Mesenchymal stem cell (in vitro differentiated cells and primary cell): Measurements from ENCODE around the gene PDCD1LG2.

Experiments
- DNase-seq: peaks from one replicate; pipeline ENCODE4 v3.0.0-alpha.2; 2013
- H2AFZ ChIP-seq: one replicate; pipeline ENCODE4 v1.6.1; 2013; ENCODE audit warnings: low read depth, mild to moderate bottlenecking, control low read depth, inconsistent platforms, low read length, moderate library complexity
- H2AK5ac ChIP-seq: 2 replicates; pipeline ENCODE4 v1.6.1; 2013; ENCODE audit warnings: low read length, moderate library complexity, mild to moderate bottlenecking, inconsistent platforms; ENCODE audit not compliant: severe bottlenecking
- H2BK120ac ChIP-seq: one replicate; pipeline ENCODE4 v1.6.1; 2013; ENCODE audit warnings: low read depth, mild to moderate bottlenecking, inconsistent platforms, low read length, moderate library complexity
- H2BK12ac ChIP-seq, 2 experiments: one replicate each; pipeline ENCODE4 v1.6.1; 2013; ENCODE audit warnings: inconsistent platforms in 2 of 2, low read length in 2 of 2, mild to moderate bottlenecking in 2 of 2, moderate library complexity in 2 of 2, control low read depth in 1 of 2
- H2BK15ac ChIP-seq: one replicate; pipeline ENCODE4 v1.6.1; 2013; ENCODE audit warnings: mild to moderate bottlenecking, low read depth, inconsistent platforms; ENCODE audit not compliant: poor library complexity, severe bottlenecking
- H2BK5ac ChIP-seq: 2 replicates; pipeline ENCODE4 v1.6.1; 2013; ENCODE audit warnings: low read depth, mild to moderate bottlenecking, low read length, control low read depth, inconsistent platforms; ENCODE audit not compliant: poor library complexity, severe bottlenecking
- H3K14ac ChIP-seq, 2 experiments: one replicate each; pipeline ENCODE4 v1.6.1; 2013; ENCODE audit warnings: inconsistent platforms in 2 of 2, low read length in 2 of 2, control low read depth in 1 of 2, mild to moderate bottlenecking in 1 of 2, moderate library complexity in 1 of 2
- H3K18ac ChIP-seq, 2 experiments: one replicate each; pipeline ENCODE4 v1.6.1; 2013; ENCODE audit warnings: inconsistent platforms in 2 of 2, low read length in 2 of 2, control low read depth in 1 of 2, low read depth in 1 of 2, mild to moderate bottlenecking in 1 of 2
- H3K23ac ChIP-seq, 2 experiments: one replicate each; pipeline ENCODE4 v1.6.1; 2013; ENCODE audit warnings: inconsistent platforms in 2 of 2, low read length in 2 of 2, mild to moderate bottlenecking in 2 of 2, moderate library complexity in 2 of 2, control low read depth in 1 of 2
- H3K27ac ChIP-seq: 2 replicates; pipeline ENCODE4 v1.5.1; 2013; ENCODE audit warnings: mild to moderate bottlenecking, moderate library complexity, low read length, control low read depth, inconsistent platforms; ENCODE audit not compliant: poor library complexity, severe bottlenecking
- H3K27me3 ChIP-seq, 2 experiments: 2 replicates each; pipeline versions ENCODE4 v1.6.1 to v1.7.0; 2013; ENCODE audit warnings: low read length in 2 of 2, mild to moderate bottlenecking in 2 of 2, moderate library complexity in 2 of 2, control low read depth in 1 of 2, inconsistent platforms in 1 of 2; ENCODE audit not compliant: control insufficient read depth in 1 of 2, insufficient read depth in 1 of 2
- H3K36me3 ChIP-seq, 2 experiments: 2 replicates each; pipeline versions ENCODE4 v1.6.1 to v1.7.0; 2013; ENCODE audit warnings: low read length in 2 of 2, control low read depth in 1 of 2, inconsistent platforms in 1 of 2, low read depth in 1 of 2, mild to moderate bottlenecking in 1 of 2; ENCODE audit not compliant: insufficient read depth in 2 of 2, control insufficient read depth in 1 of 2
- H3K4ac ChIP-seq, 2 experiments: one replicate each; pipeline ENCODE4 v1.6.1; 2013; ENCODE audit warnings: inconsistent platforms in 2 of 2, low read length in 2 of 2, mild to moderate bottlenecking in 2 of 2, moderate library complexity in 2 of 2, control low read depth in 1 of 2, low read depth in 1 of 2
- H3K4me1 ChIP-seq: 2 replicates; pipeline ENCODE4 v1.6.1; 2013; ENCODE audit warnings: low read depth, low read length, control low read depth; ENCODE audit not compliant: control insufficient read depth, insufficient read depth
- H3K4me2 ChIP-seq: 2 replicates; pipeline ENCODE4 v1.6.1; 2013; ENCODE audit warnings: low read length, mild to moderate bottlenecking, inconsistent platforms; ENCODE audit not compliant: poor library complexity, severe bottlenecking
- H3K4me3 ChIP-seq, 2 experiments: 2 replicates each; pipeline versions ENCODE4 v1.5.1 to v1.7.0; 2013; ENCODE audit warnings: low read length in 2 of 2, mild to moderate bottlenecking in 2 of 2, control low read depth in 1 of 2, low read depth in 1 of 2; ENCODE audit not compliant: insufficient read depth in 1 of 2
- H3K79me1 ChIP-seq: replicated peaks from 2 replicates; pipeline ENCODE4 v1.6.1; 2013; ENCODE audit warnings: mild to moderate bottlenecking, control low read depth, low read length, inconsistent platforms; ENCODE audit not compliant: poor library complexity, severe bottlenecking
- H3K9ac ChIP-seq: 2 replicates; pipeline ENCODE4 v1.7.0; 2013; ENCODE audit warnings: mild to moderate bottlenecking, low read length, moderate library complexity
- H3K9me3 ChIP-seq: 2 replicates; pipeline ENCODE4 v1.7.0; 2013; ENCODE audit warnings: mild to moderate bottlenecking, low read length; ENCODE audit not compliant: control insufficient read depth
- H4K8ac ChIP-seq: one replicate; pipeline ENCODE4 v1.6.1; 2013; ENCODE audit warnings: inconsistent platforms, mild to moderate bottlenecking, low read length, moderate library complexity
- H4K91ac ChIP-seq: one replicate; pipeline ENCODE4 v1.6.1; 2013; ENCODE audit warnings: mild to moderate bottlenecking, low read length, inconsistent platforms
- WGBS: methylation state at CpG from one replicate; pipeline ENCODE4 v1.1.7; 2013; ENCODE audit warnings: mixed read lengths; 5-methylcytosine and 5-hydroxymethylcytosine counted together

The PDCD1LG2 gene

GRCh38 chr9:5488221-5489008, 21.9 kb upstream of the PDCD1LG2 start:
- Histone ChIP-seq H3K14ac (no peak overlapping the region), H3K9me3 (no peaks in the 10 kb centered on the region), H3K9ac (no peak overlapping the region), H2BK120ac (no peak overlapping the region), H4K8ac (no peak overlapping the region), H2BK15ac (no peak overlapping the region), H4K91ac (no peak overlapping the region), H3K23ac (no peak overlapping the region), H3K4ac (no peak overlapping the region), H2AFZ (no peak overlapping the region), H3K4me2 (no peak overlapping the region), H2AK5ac (no peak overlapping the region), H3K36me3 (no peaks in the 10 kb centered on the region), H3K4me3 (no peak overlapping the region), H2BK5ac (no peak overlapping the region), H3K4me1 (peaks cover 1% of the 10 kb centered on the region), H3K27ac (no peak overlapping the region), H2BK12ac (no peak overlapping the region), H3K18ac (no peak overlapping the region), H3K79me1 (no peaks in the 10 kb centered on the region), H3K27me3 (no peaks in the 10 kb centered on the region)
- DNase-seq, result no peak
- WGBS, result 83% methylated on average over 7 of the region's 9 CpGs

- Histone ChIP-seq H3K79me1 (no peaks in the 10 kb centered on the region), H2BK12ac (no peak overlapping the region), H2BK5ac (no peak overlapping the region), H3K23ac (no peak overlapping the region), H3K4me1 (peaks cover 6% of the 10 kb centered on the region), H3K9ac (no peak overlapping the region), H3K4ac (no peak overlapping the region), H3K27me3 (no peaks in the 10 kb centered on the region), H4K91ac (no peak overlapping the region), H2BK15ac (no peak overlapping the region), H3K4me3 (no peak overlapping the region), H3K27ac (no peak overlapping the region), H4K8ac (no peak overlapping the region), H2BK120ac (no peak overlapping the region), H2AFZ (no peak overlapping the region), H3K9me3 (no peaks in the 10 kb centered on the region), H3K14ac (no peak overlapping the region), H2AK5ac (no peak overlapping the region), H3K36me3 (no peaks in the 10 kb centered on the region), H3K4me2 (no peak overlapping the region), H3K18ac (no peak overlapping the region)
- no peak for DNase-seq
- 94% methylated on average over 9 of the region's 9 CpGs for WGBS
These were observed 20.5 kb upstream of the PDCD1LG2 start for GRCh38 chr9:5489630-5490490.

- Histone ChIP-seq H2AFZ (no peak overlapping the region), H2BK15ac (no peak overlapping the region), H2BK5ac (no peak overlapping the region), H3K9ac (no peak overlapping the region), H3K9me3 (no peaks in the 10 kb centered on the region), H3K14ac (no peak overlapping the region), H3K79me1 (no peaks in the 10 kb centered on the region), H3K18ac (no peak overlapping the region), H2BK12ac (no peak overlapping the region), H3K4ac (no peak overlapping the region), H3K27ac (no peak overlapping the region), H3K4me3 (no peak overlapping the region), H3K36me3 (no peaks in the 10 kb centered on the region), H2BK120ac (no peak overlapping the region), H2AK5ac (no peak overlapping the region), H4K91ac (no peak overlapping the region), H3K27me3 (no peaks in the 10 kb centered on the region), H4K8ac (no peak overlapping the region), H3K23ac (no peak overlapping the region), H3K4me2 (no peak overlapping the region), H3K4me1 (peaks cover 6% of the 10 kb centered on the region)
- WGBS, result 94% methylated on average over 1 of the region's 1 CpG
- no peak for DNase-seq
These were observed 17.2 kb upstream of the PDCD1LG2 start for GRCh38 chr9:5492965-5493678.
